Neural progenitor cell (in vitro differentiated cells): Measurements from ENCODE around the gene GNPAT. TPM values are rescaled to one million over a fixed set of nuclear protein-coding genes. Genes with fewer than 3 reads are reported as not detected.
"Not testable (repeated sequence)": the region's sequence is repeated elsewhere in the genome, so short reads cannot be mapped to it uniquely, and the experiment has no call there.

ENCODE experiments used
- DNase-seq: peaks from one replicate; pipeline ENCODE4 v3.0.0-alpha.2; 2016; ENCODE audit warnings: low spot score
- H2AFZ ChIP-seq: fragments of 200-600 bp; sonication (generic); replicated peaks from 2 replicates; pipeline ENCODE4 v1.6.1; 2016; ENCODE audit warnings: antibody characterized with exemption
- H3F3A ChIP-seq: fragments of 200-600 bp; sonication (generic); 2 replicates; pipeline ENCODE4 v1.6.1; 2016; ENCODE audit warnings: antibody characterized with exemption, low read depth
- H3K27ac ChIP-seq: fragments of 200-600 bp; sonication (generic); 2 replicates; pipeline ENCODE4 v1.5.1; 2016; ENCODE audit warnings: mild to moderate bottlenecking
- H3K27me3 ChIP-seq: fragments of 200-600 bp; sonication (generic); 2 replicates; pipeline ENCODE4 v1.6.1; 2016; ENCODE audit warnings: mild to moderate bottlenecking, moderate library complexity
- H3K36me3 ChIP-seq: fragments of 200-600 bp; sonication (generic); 2 replicates; pipeline ENCODE4 v1.5.1; 2016
- H3K4me1 ChIP-seq: fragments of 200-600 bp; sonication (generic); 2 replicates; pipeline ENCODE4 v1.6.1; 2016; ENCODE audit warnings: mixed run types
- H3K4me2 ChIP-seq: fragments of 200-600 bp; sonication (generic); 2 replicates; pipeline ENCODE4 v1.6.1; 2016
- H3K4me3 ChIP-seq: fragments of 200-600 bp; sonication (generic); 2 replicates; pipeline ENCODE4 v1.5.1; 2016
- H3K79me2 ChIP-seq: fragments of 200-600 bp; sonication (generic); 2 replicates; pipeline ENCODE4 v1.6.1; 2016; ENCODE audit warnings: low read depth
- H3K9ac ChIP-seq: fragments of 200-600 bp; sonication (generic); 2 replicates; pipeline ENCODE4 v1.6.1; 2016
- H3K9me3 ChIP-seq: fragments of 200-600 bp; sonication (generic); 2 replicates; pipeline ENCODE4 v1.5.1; 2016; ENCODE audit warnings: low read depth
- H4K20me1 ChIP-seq: fragments of 200-600 bp; sonication (generic); 2 replicates; pipeline ENCODE4 v1.6.1; 2016; ENCODE audit warnings: low read depth
- H3K27ac Mint-ChIP-seq: 3 replicates; pipeline ENCODE4 v1.8.0; 2021; ENCODE audit warnings: mixed read lengths
- H3K27me3 Mint-ChIP-seq: 2 replicates; pipeline ENCODE4 v1.8.0; 2022; ENCODE audit warnings: low read depth, mild to moderate bottlenecking, inconsistent platforms, moderate library complexity, mixed read lengths; ENCODE audit not compliant: insufficient read depth
- H3K36me3 Mint-ChIP-seq: 3 replicates; pipeline ENCODE4 v1.8.0; 2021; ENCODE audit warnings: mixed read lengths
- H3K4me1 Mint-ChIP-seq: 3 replicates; pipeline ENCODE4 v1.8.0; 2021; ENCODE audit warnings: mixed read lengths
- H3K4me3 Mint-ChIP-seq: 3 replicates; pipeline ENCODE4 v1.8.0; 2021; ENCODE audit warnings: mild to moderate bottlenecking, moderate library complexity, mixed read lengths
- H3K9me3 Mint-ChIP-seq: 3 replicates; pipeline ENCODE4 v1.8.0; 2020; ENCODE audit warnings: mixed read lengths
- CTCF ChIP-seq: fragments of 200-600 bp; sonication (generic); IDR thresholded peaks from 2 replicates; pipeline ENCODE4 v1.5.1; 2017; ENCODE audit warnings: antibody characterized with exemption, mild to moderate bottlenecking
- EZH2 ChIP-seq: fragments of 200-600 bp; sonication (generic); IDR thresholded peaks from 2 replicates; pipeline ENCODE4 v1.6.1; 2017; ENCODE audit warnings: antibody characterized with exemption, mild to moderate bottlenecking, moderate library complexity
- EZH2phosphoT487 ChIP-seq: fragments of 200-600 bp; sonication (generic); IDR thresholded peaks from 2 replicates; pipeline ENCODE4 v1.6.1; 2017; ENCODE audit warnings: antibody characterized with exemption
- total RNA-seq: library from RNA; depleted of rRNA; stranded (reverse); fragments of >200 nt; gene quantifications from 2 replicates; pipeline ENCODE4 v1.2.3, GENCODE V29; 2015; ENCODE audit warnings: low replicate concordance

GNPAT gene
- total RNA-seq, 1 donor from 2014 or later = 137 TPM

- no peak overlapping the region for H3K27ac Mint-ChIP-seq
- H3K36me3 ChIP-seq = no peaks in the 10 kb centered on the region
- H3K9me3 Mint-ChIP-seq = no peaks in the 10 kb centered on the region
- H3K9me3 ChIP-seq = no peaks in the 10 kb centered on the region
- no peak overlapping the region for H3K27ac ChIP-seq
- H4K20me1 ChIP-seq = no peaks in the 10 kb centered on the region
- H3K4me1 Mint-ChIP-seq = peaks cover 5% of the 10 kb centered on the region
- peaks cover 20% of the 10 kb centered on the region for H3K27me3 Mint-ChIP-seq
- no peak overlapping the region for H3K9ac ChIP-seq
- no peaks in the 10 kb centered on the region for H3K36me3 Mint-ChIP-seq
- H3K4me2 ChIP-seq = no peak overlapping the region
- no peak overlapping the region for H3K4me3 Mint-ChIP-seq
- no peaks in the 10 kb centered on the region for H3K79me2 ChIP-seq
- H3F3A ChIP-seq = no peaks in the 10 kb centered on the region
- TF ChIP-seq CTCF (no peak), EZH2phosphoT487 (no peak), EZH2 (no peak)
- no peak for DNase-seq
- H3K27me3 ChIP-seq = peaks cover 41% of the 10 kb centered on the region
- H2AFZ ChIP-seq = no peak overlapping the region
- H3K4me3 ChIP-seq = no peak overlapping the region
- no peaks in the 10 kb centered on the region for H3K4me1 ChIP-seq
Observed at GRCh38 chr1:231209531-231209930, 31.5 kb upstream of the GNPAT start.

- Histone ChIP-seq H4K20me1 (no peaks in the 10 kb centered on the region), H3K4me1 (no peaks in the 10 kb centered on the region), H3K79me2 (no peaks in the 10 kb centered on the region), H3K4me2 (no peak overlapping the region), H3K4me3 (no peak overlapping the region), H3K27ac (no peak overlapping the region), H3K9ac (no peak overlapping the region), H3K27me3 (peaks cover 41% of the 10 kb centered on the region), H2AFZ (no peak overlapping the region), H3F3A (no peaks in the 10 kb centered on the region), H3K36me3 (no peaks in the 10 kb centered on the region), H3K9me3 (no peaks in the 10 kb centered on the region)
- peaks cover 20% of the 10 kb centered on the region for H3K27me3 Mint-ChIP-seq
- no peak for DNase-seq
- H3K27ac Mint-ChIP-seq = no peak overlapping the region
- no peaks in the 10 kb centered on the region for H3K9me3 Mint-ChIP-seq
- H3K4me1 Mint-ChIP-seq = peaks cover 2% of the 10 kb centered on the region
- no peak overlapping the region for H3K4me3 Mint-ChIP-seq
- H3K36me3 Mint-ChIP-seq = no peaks in the 10 kb centered on the region
- TF ChIP-seq EZH2 = no peak
- no peak for TF ChIP-seq CTCF
- TF ChIP-seq EZH2phosphoT487 = no peak
Observed at GRCh38 chr1:231210126-231210525, 30.9 kb upstream of the GNPAT start.

GRCh38 chr1:231211005-231211857 lies 29.8 kb upstream of the GNPAT start:
- Histone ChIP-seq H3K27me3 (peaks cover 46% of the 10 kb centered on the region), H3K4me1 (no peaks in the 10 kb centered on the region), H4K20me1 (no peaks in the 10 kb centered on the region), H3K9ac (no peak overlapping the region), H2AFZ (peak overlapping the region; percentile 95), H3K36me3 (no peaks in the 10 kb centered on the region), H3F3A (no peaks in the 10 kb centered on the region), H3K4me2 (peak overlapping the region; percentile 68), H3K4me3 (peak overlapping the region; percentile 33), H3K27ac (no peak overlapping the region), H3K79me2 (no peaks in the 10 kb centered on the region), H3K9me3 (no peaks in the 10 kb centered on the region)
- Mint-ChIP-seq H3K4me1 (peaks cover 4% of the 10 kb centered on the region), H3K27me3 (peaks cover 17% of the 10 kb centered on the region), H3K36me3 (no peaks in the 10 kb centered on the region), H3K9me3 (no peaks in the 10 kb centered on the region), H3K4me3 (peak overlapping the region; percentile 81), H3K27ac (no peak overlapping the region)
- no peak for TF ChIP-seq EZH2phosphoT487
- TF ChIP-seq EZH2 = peak; percentile 28
- peak; percentile 93 for TF ChIP-seq CTCF
- peak; percentile 88 for DNase-seq

GRCh38 chr1:231212301-231212700 lies 28.7 kb upstream of the GNPAT start:
- not testable (repeated sequence) for H3K9me3 ChIP-seq, H3K9ac ChIP-seq, H3K36me3 ChIP-seq, H3K4me1 Mint-ChIP-seq, H3K4me3 Mint-ChIP-seq, H3K27ac Mint-ChIP-seq, H3K27ac ChIP-seq, H3K4me1 ChIP-seq, H4K20me1 ChIP-seq, H2AFZ ChIP-seq, H3K4me2 ChIP-seq, H3K36me3 Mint-ChIP-seq, H3K9me3 Mint-ChIP-seq, DNase-seq, H3K79me2 ChIP-seq, H3F3A ChIP-seq, H3K4me3 ChIP-seq
- peaks cover 17% of the 10 kb centered on the region for H3K27me3 Mint-ChIP-seq
- H3K27me3 ChIP-seq = peaks cover 54% of the 10 kb centered on the region
